ENCODE results near the gene BEGAIN. TPM values are rescaled to one million over a fixed set of nuclear protein-coding genes. Genes with fewer than 3 reads are reported as not detected.

Gene BEGAIN
- total and polyA plus RNA-seq, 2 donors from 2014 or later = 0.52 to 1.4 TPM

GRCh38 chr14:100577986-100578431 lies 9.2 kb downstream of the BEGAIN start:
- peak in 2 of 5 donors; percentile 11 to 32 for DNase-seq
- H3K9me3 ChIP-seq (ENCODE audit: control insufficient read depth in 2 of 3, insufficient read depth in 1 of 3, low read length in 3 of 3) = no peaks in the 10 kb centered on the region
- H3K36me3 ChIP-seq (ENCODE audit: control insufficient read depth in 2 of 3, insufficient read depth in 3 of 3, low read length in 3 of 3) = no peaks in the 10 kb centered on the region
- H3K4me1 ChIP-seq (ENCODE audit: control insufficient read depth in 2 of 3, insufficient read depth in 2 of 3, low read depth in 1 of 3, low read length in 3 of 3) = no peaks in the 10 kb centered on the region
- no peak overlapping the region for H3K9ac ChIP-seq (ENCODE audit: low read length in 3 of 3)
- no peaks in the 10 kb centered on the region for H3K27me3 ChIP-seq (ENCODE audit: control insufficient read depth, insufficient read depth, low read length)
- intact Hi-C loops (cut with DNase I) = no loop called here
- no peak for FAIRE-seq
- no peak for TF ChIP-seq CTCF (IDR thresholded peaks at IDR 0.05; ENCODE audit: borderline replicate concordance, extremely low read depth, insufficient read depth)
- H3K4me3 ChIP-seq (ENCODE audit: low read length in 3 of 3) = no peak overlapping the region
- H3K27ac ChIP-seq (ENCODE audit: low read depth in 2 of 2, low read length in 2 of 2) = no peak overlapping the region

- intact Hi-C loops (cut with DNase I) = no loop called here
- TF ChIP-seq CTCF (IDR thresholded peaks at IDR 0.05; ENCODE audit: borderline replicate concordance, extremely low read depth, insufficient read depth) = no peak
- peak in 2 of 5 donors; percentile 37 to 71 for DNase-seq
Observed at GRCh38 chr14:100577321-100577985, 9.8 kb downstream of the BEGAIN start.

GRCh38 chr14:100576091-100577085 lies 10.8 kb downstream of the BEGAIN start:
- H3K9me3 ChIP-seq (ENCODE audit: control insufficient read depth in 2 of 3, insufficient read depth in 1 of 3, low read length in 3 of 3) = no peaks in the 10 kb centered on the region

More at GRCh38 chr14:100577321-100577985, 9.8 kb downstream of the BEGAIN start:
- Histone ChIP-seq H3K27me3 (ENCODE audit: control insufficient read depth, insufficient read depth, low read length) (no peaks in the 10 kb centered on the region), H3K4me1 (ENCODE audit: control insufficient read depth in 2 of 3, insufficient read depth in 2 of 3, low read depth in 1 of 3, low read length in 3 of 3) (no peaks in the 10 kb centered on the region), H3K4me3 (ENCODE audit: low read length in 3 of 3) (no peak overlapping the region), H3K9ac (ENCODE audit: low read length in 3 of 3) (no peak overlapping the region), H3K9me3 (ENCODE audit: control insufficient read depth in 2 of 3, insufficient read depth in 1 of 3, low read length in 3 of 3) (no peaks in the 10 kb centered on the region), H3K27ac (ENCODE audit: low read depth in 2 of 2, low read length in 2 of 2) (no peak overlapping the region), H3K36me3 (ENCODE audit: control insufficient read depth in 2 of 3, insufficient read depth in 3 of 3, low read length in 3 of 3) (no peaks in the 10 kb centered on the region)
- FAIRE-seq = no peak

More at GRCh38 chr14:100576091-100577085, 10.8 kb downstream of the BEGAIN start:
- H3K36me3 ChIP-seq (ENCODE audit: control insufficient read depth in 2 of 3, insufficient read depth in 3 of 3, low read length in 3 of 3) = no peaks in the 10 kb centered on the region
- H3K9ac ChIP-seq (ENCODE audit: low read length in 3 of 3) = no peak overlapping the region
- DNase-seq (peak in 2 of 5 donors; percentile 26 to 67), FAIRE-seq (no peak)
- H3K4me3 ChIP-seq (ENCODE audit: low read length in 3 of 3) = no peak overlapping the region
- no peak for TF ChIP-seq CTCF (IDR thresholded peaks at IDR 0.05; ENCODE audit: borderline replicate concordance, extremely low read depth, insufficient read depth)
- intact Hi-C loops (cut with DNase I) = no loop called here
- H3K27me3 ChIP-seq (ENCODE audit: control insufficient read depth, insufficient read depth, low read length) = no peaks in the 10 kb centered on the region
- H3K27ac ChIP-seq (ENCODE audit: low read depth in 2 of 2, low read length in 2 of 2) = no peak overlapping the region
- H3K4me1 ChIP-seq (ENCODE audit: control insufficient read depth in 2 of 3, insufficient read depth in 2 of 3, low read depth in 1 of 3, low read length in 3 of 3) = no peaks in the 10 kb centered on the region

Measured in kidney (tissue), 14 donors.